ENCODE measurements around the gene ANKRD34C. TPM values are rescaled to one million over a fixed set of nuclear protein-coding genes. Genes with fewer than 3 reads are reported as not detected.

ANKRD34C gene
- total and polyA plus RNA-seq, 2 donors (not counting 1 experiment from before 2014, with no cell fraction given): not detected

DNA sequence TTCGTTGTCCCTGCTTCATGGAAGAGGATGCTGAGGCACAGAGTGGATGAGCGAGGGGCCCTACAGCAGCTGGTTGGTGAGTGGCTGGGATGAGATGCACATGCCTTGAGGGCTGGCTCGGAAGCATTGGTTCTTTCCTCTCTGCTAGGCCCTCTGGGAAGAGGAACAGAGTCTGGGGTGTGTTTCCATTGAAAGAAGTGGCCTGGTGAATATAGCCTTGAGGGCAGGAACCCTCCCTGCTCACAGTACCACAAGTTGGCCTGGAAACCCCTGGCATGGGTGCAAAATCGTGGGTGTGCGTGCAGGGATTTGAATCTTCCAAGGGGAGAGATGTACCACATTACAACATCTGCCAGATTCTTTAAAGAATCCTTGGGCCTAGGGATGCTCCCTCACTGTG, 37.6 kb upstream of the ANKRD34C start:
- Histone ChIP-seq H3K27me3 (replicated peaks in 1 of 4; ENCODE audit: control extremely low read depth in 1 of 4, control insufficient read depth in 3 of 4, insufficient read depth in 4 of 4, low read length in 3 of 4) (no peaks in the 10 kb centered on the region), H3K27ac (ENCODE audit: low read length in 2 of 2) (no peak overlapping the region), H3K79me2 (ENCODE audit: control insufficient read depth, insufficient read depth, low read length) (no peaks in the 10 kb centered on the region), H3K9ac (ENCODE audit: low read length) (no peak overlapping the region), H3K36me3 (replicated peaks in 1 of 2; ENCODE audit: control extremely low read depth in 1 of 2, control insufficient read depth in 1 of 2, extremely low read depth in 1 of 2, insufficient read depth in 2 of 2, low read length in 1 of 2) (no peaks in the 10 kb centered on the region), H3K4me3 (ENCODE audit: control extremely low read depth in 1 of 5, extremely low read depth in 1 of 5, insufficient read depth in 1 of 5, low read depth in 2 of 5, low read length in 4 of 5) (no peak overlapping the region), H4K20me1 (ENCODE audit: control insufficient read depth, insufficient read depth, low read length, poor library complexity, severe bottlenecking) (no peaks in the 10 kb centered on the region), H3K9me3 (ENCODE audit: control extremely low read depth in 1 of 3, control insufficient read depth in 2 of 3, insufficient read depth in 1 of 3, low read length in 2 of 3) (no peaks in the 10 kb centered on the region), H2AFZ (ENCODE audit: insufficient read depth, low read depth, low read length, poor library complexity, severe bottlenecking) (no peak overlapping the region), H3K4me1 (ENCODE audit: control insufficient read depth in 2 of 2, insufficient read depth in 2 of 2, low read length in 2 of 2) (no peaks in the 10 kb centered on the region), H3K4me2 (replicated peaks; ENCODE audit: low read depth, low read length, poor library complexity, severe bottlenecking) (no peak overlapping the region)
- Mint-ChIP-seq H3K4me1 (no peaks in the 10 kb centered on the region), H3K27me3 (peaks cover 17% of the 10 kb centered on the region), H3K4me3 (no peak overlapping the region), H3K9me3 (ENCODE audit: insufficient read depth) (no peaks in the 10 kb centered on the region), H3K27ac (no peak overlapping the region)
- CTCF ChIA-PET: no interaction called here
- WGBS (ENCODE audit: insufficient coverage): 87% methylated on average over 5 of the region's 5 CpGs
- DNase-seq (no peak), ATAC-seq (ENCODE audit: low read depth) (no peak)
- intact Hi-C loops (cut with micrococcal nuclease): no loop called here
- POLR2A ChIA-PET: no interaction called here
- TF ChIP-seq, protein P1, sequence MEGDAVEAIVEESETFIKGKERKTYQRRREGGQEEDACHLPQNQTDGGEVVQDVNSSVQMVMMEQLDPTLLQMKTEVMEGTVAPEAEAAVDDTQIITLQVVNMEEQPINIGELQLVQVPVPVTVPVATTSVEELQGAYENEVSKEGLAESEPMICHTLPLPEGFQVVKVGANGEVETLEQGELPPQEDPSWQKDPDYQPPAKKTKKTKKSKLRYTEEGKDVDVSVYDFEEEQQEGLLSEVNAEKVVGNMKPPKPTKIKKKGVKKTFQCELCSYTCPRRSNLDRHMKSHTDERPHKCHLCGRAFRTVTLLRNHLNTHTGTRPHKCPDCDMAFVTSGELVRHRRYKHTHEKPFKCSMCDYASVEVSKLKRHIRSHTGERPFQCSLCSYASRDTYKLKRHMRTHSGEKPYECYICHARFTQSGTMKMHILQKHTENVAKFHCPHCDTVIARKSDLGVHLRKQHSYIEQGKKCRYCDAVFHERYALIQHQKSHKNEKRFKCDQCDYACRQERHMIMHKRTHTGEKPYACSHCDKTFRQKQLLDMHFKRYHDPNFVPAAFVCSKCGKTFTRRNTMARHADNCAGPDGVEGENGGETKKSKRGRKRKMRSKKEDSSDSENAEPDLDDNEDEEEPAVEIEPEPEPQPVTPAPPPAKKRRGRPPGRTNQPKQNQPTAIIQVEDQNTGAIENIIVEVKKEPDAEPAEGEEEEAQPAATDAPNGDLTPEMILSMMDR (IDR thresholded peaks at IDR 0.05): no peak
- TF ChIP-seq EZH2 (IDR thresholded peaks at IDR 0.05; ENCODE audit: borderline replicate concordance, insufficient read depth, low read depth, low read length, poor library complexity, severe bottlenecking): no peak

DNA sequence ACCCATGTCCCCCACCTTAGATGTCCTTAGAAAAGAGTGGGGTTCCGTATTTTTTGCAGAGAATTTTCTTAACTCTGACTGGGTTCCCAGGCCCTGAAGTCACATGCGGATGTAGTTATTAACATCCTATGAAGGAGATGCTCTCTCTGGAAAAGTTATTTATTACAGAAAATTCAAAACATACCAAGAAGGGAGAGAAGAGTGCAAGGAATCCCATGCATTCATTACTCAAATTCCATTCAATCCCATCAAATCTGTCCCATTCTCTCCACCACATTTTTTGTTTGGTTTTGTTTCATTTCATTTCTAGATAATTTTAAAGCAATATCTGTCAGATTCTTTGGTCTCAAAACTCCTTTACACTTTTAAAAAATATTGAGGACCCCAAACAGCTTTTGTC, 34.3 kb upstream of the ANKRD34C start:
- H3K79me2 ChIP-seq (ENCODE audit: control insufficient read depth, insufficient read depth, low read length): no peaks in the 10 kb centered on the region
- ATAC-seq (ENCODE audit: low read depth): no peak
- Mint-ChIP-seq H3K27me3 (peaks cover 12% of the 10 kb centered on the region), H3K9me3 (ENCODE audit: insufficient read depth) (no peaks in the 10 kb centered on the region), H3K4me1 (no peaks in the 10 kb centered on the region), H3K27ac (no peak overlapping the region), H3K4me3 (no peak overlapping the region)
- no peak overlapping the region for H2AFZ ChIP-seq (ENCODE audit: insufficient read depth, low read depth, low read length, poor library complexity, severe bottlenecking)
- peaks cover 0 to under 1% (median 0%) of the 10 kb centered on the region in 4 experiments for H3K27me3 ChIP-seq (replicated peaks in 1 of 4; ENCODE audit: control extremely low read depth in 1 of 4, control insufficient read depth in 3 of 4, insufficient read depth in 4 of 4, low read length in 3 of 4)
- no peak overlapping the region for H3K4me3 ChIP-seq (ENCODE audit: control extremely low read depth in 1 of 5, extremely low read depth in 1 of 5, insufficient read depth in 1 of 5, low read depth in 2 of 5, low read length in 4 of 5)
- H3K36me3 ChIP-seq (replicated peaks in 1 of 2; ENCODE audit: control extremely low read depth in 1 of 2, control insufficient read depth in 1 of 2, extremely low read depth in 1 of 2, insufficient read depth in 2 of 2, low read length in 1 of 2): no peaks in the 10 kb centered on the region
- ChIA-PET POLR2A (no interaction called here), CTCF (no interaction called here)
- intact Hi-C loops (cut with micrococcal nuclease): no loop called here
- H3K4me2 ChIP-seq (replicated peaks; ENCODE audit: low read depth, low read length, poor library complexity, severe bottlenecking): no peak overlapping the region
- no peak for TF ChIP-seq EZH2 (IDR thresholded peaks at IDR 0.05; ENCODE audit: borderline replicate concordance, insufficient read depth, low read depth, low read length, poor library complexity, severe bottlenecking)
- TF ChIP-seq, protein P1 (IDR thresholded peaks at IDR 0.05): no peak
- no CpG with 5 or more reads among the region's 2 CpGs for WGBS (ENCODE audit: insufficient coverage)
- no peaks in the 10 kb centered on the region for H4K20me1 ChIP-seq (ENCODE audit: control insufficient read depth, insufficient read depth, low read length, poor library complexity, severe bottlenecking)
- H3K27ac ChIP-seq (ENCODE audit: low read length in 2 of 2): no peak overlapping the region
- H3K9me3 ChIP-seq (ENCODE audit: control extremely low read depth in 1 of 3, control insufficient read depth in 2 of 3, insufficient read depth in 1 of 3, low read length in 2 of 3): no peaks in the 10 kb centered on the region
- DNase-seq: no peak
- no peak overlapping the region for H3K9ac ChIP-seq (ENCODE audit: low read length)
- H3K4me1 ChIP-seq (ENCODE audit: control insufficient read depth in 2 of 2, insufficient read depth in 2 of 2, low read length in 2 of 2): no peaks in the 10 kb centered on the region

All from B cell (primary cell).